ENCODE results near the gene CDK19.
"Not testable (repeated sequence)": the region's sequence is repeated elsewhere in the genome, so short reads cannot be mapped to it uniquely, and the experiment has no call there.

CDK19 gene

DNA sequence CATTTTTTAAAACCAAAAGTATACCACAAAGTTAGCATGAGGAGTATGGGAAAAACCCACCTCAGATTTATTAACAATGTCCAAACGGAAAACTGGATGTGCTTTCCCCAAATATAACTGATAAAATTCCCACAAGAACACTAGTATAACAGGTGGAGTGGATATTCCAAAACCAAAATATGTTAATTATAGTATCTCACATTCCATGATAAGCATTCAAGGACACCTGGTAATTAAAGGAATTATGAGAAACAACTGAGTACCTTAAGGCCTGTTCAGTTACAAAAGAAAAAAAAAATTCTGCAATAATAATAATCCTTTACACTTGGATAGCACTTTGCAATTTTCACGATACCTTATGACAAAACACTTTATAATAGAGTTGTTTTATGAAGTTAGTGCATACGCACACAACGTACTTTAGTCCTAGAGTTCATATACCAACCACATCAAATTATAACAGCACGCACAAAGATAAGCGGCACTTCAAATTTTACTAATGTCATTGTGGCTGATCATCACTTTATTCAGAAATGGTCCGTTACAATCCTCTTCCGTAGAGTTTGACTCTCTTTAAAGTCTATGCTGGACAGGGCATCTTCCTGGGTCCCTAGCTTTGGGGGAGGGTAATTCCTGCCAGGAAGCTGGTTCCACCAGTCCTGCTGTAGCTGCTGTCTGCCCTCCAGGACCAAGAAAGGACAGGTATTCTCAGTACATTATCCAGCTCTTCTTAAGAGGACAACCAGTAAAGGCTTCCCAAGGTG is 1.7 kb downstream of the CDK19 start:
- DNase-seq (ENCODE audit: low read depth): no peak

DNA sequence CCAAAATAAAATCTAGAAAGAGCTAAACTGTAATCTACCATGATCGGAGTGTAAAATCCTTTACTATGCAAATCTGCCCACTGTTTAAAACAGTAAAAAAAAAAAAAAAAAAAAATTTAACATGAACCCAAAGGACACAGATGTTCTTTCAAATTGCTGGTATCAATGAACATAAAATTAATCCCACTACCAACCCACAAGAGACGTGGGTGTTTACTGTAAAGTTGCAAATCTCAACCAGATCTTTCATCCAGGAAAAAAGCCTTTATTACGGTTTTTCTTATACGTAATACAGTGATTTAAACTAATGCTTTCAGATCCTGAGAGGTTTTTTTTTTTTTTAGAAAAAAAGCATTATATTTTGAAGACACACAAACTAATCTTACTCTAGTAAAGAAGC is 2.5 kb downstream of the CDK19 start:
- no peak for DNase-seq (ENCODE audit: low read depth)

- no peak for DNase-seq (ENCODE audit: low read depth)
These were observed 4.2 kb downstream of the CDK19 start for GRCh38 chr6:110810896-110811586.

- DNase-seq (ENCODE audit: low read depth): no peak
These were observed 5.5 kb downstream of the CDK19 start for GRCh38 chr6:110809792-110810191.

GRCh38 chr6:110802175-110802574 is 13.1 kb downstream of the CDK19 start:
- DNase-seq (ENCODE audit: low read depth): not testable (repeated sequence)

- DNase-seq (ENCODE audit: low read depth): no peak
These were observed 14.5 kb downstream of the CDK19 start for GRCh38 chr6:110800839-110801196.

DNA sequence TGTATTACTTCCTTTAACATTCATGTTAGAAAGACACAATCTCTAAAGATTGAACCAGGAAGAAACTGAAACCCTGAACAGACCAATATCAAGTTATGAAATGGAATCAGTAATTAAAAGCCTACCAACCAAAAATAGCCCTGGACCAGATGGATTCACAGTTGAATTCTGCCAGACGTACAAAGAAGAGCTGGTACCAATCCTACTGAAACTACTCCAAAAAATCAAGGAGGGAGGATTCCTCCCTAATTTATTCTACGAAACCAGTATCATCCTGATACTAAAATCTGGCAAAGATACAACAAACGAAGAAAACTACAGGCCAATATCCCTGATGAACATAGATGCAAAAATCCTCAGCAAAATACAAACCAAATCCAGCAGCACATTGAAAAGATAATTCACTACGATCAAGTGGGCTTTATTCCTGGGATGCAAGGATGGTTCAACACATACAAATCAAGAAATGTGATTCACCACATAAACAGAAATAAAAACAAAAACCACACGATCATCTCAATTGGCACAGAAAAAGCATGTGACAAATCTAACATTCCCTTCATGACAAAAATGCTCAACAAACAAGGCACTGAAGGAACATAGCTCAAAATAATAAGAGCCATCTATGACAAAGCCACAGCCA is 15.0 kb downstream of the CDK19 start:
- no peak for DNase-seq (ENCODE audit: low read depth)

DNA sequence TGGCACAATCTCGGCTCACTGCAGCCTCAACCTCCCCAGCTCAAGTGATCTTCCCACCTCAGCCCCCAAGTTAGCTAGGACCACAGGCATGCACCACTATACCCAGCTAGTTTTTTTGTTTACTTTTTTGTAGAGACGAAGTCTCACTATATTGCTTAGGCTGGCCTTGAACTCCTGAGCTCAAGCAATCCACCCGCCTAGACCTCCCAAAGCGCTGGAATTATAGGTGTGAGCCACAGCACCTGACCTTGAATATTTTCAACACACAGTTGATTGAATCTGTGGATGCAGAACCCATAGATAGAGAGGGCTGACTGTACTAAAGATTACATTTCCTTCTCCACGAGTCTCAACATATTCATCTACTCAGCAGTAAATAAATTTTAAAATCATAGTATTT is 15.6 kb downstream of the CDK19 start:
- DNase-seq (ENCODE audit: low read depth): no peak

DNA sequence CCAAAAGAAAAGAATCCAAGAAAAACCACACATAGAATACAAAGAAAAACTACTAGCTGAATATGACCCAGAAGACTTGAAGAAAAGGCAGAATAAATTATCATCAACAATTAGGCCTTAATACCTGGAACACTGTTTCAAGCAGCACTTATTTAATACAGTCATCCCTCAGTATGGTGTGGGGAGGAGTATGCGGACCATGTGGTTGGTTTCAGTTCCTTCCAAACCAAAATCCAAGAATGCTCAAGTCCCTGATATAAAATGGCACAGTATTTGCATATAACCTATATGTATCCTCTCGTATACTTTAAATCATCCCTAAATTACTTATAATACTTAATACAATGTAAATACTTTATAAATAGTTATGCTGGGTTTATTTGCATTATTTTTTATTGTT is 16.1 kb downstream of the CDK19 start:
- DNase-seq (ENCODE audit: low read depth): no peak

DNA sequence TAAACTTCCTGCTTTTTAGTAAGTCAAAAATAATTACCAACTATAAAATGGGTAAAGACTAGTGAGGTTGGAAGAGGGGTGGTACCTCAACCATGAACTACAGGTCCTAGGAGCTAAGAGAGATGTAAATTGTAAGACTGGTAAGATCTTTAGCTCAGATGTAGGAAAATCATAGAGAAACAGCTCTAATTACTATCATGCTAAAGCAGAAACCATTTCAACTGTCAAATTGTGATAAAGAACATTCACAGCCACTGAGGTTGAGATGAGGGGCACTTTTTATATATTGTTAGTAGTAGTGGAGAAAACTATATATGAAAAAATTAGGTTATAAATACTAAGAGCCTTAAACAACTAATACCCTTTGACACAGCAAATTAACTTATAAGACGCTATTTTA is 20.0 kb downstream of the CDK19 start:
- no peak for DNase-seq (ENCODE audit: low read depth)

DNA sequence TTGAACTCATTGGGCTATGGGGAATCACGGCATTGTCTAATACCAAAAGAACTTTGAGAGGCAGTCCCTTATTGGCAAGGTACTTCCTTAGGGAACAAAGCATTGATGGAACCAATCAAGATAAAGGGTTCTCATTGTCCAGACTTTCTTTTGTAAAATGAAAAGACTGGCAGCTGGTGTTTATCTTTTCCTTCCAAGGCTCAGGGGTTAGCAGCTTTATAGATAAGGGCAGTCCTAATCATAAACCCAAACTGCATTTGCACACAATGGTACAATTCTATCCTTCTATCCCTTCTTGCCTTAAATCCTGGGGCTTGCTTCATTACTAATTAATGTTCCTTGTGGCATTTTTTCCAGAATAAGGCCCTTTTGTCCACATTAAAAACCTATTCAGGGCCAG is 28.6 kb downstream of the CDK19 start:
- DNase-seq (ENCODE audit: low read depth): no peak

DNA sequence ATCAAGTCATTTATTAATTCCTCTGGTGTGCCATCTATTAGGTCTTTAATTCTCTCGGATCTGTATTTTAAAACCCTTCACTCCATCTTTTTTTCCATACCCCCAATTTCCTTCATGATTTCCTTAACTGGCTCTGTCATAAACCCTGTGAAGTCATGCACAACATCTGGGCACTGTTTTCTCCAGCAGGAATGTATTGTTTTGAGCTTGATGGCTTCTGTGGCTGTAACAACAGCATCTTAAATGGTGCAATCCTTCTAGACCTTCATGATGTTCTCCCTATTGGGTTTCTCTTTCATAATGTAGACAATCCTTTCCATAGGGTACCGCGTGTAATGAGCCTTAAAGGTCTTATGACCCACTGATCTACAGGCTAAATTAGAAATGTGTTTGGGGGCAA is 29.0 kb downstream of the CDK19 start:
- no peak for DNase-seq (ENCODE audit: low read depth)

- DNase-seq (ENCODE audit: low read depth): no peak
These were observed 30.7 kb downstream of the CDK19 start for GRCh38 chr6:110784610-110784979.

DNA sequence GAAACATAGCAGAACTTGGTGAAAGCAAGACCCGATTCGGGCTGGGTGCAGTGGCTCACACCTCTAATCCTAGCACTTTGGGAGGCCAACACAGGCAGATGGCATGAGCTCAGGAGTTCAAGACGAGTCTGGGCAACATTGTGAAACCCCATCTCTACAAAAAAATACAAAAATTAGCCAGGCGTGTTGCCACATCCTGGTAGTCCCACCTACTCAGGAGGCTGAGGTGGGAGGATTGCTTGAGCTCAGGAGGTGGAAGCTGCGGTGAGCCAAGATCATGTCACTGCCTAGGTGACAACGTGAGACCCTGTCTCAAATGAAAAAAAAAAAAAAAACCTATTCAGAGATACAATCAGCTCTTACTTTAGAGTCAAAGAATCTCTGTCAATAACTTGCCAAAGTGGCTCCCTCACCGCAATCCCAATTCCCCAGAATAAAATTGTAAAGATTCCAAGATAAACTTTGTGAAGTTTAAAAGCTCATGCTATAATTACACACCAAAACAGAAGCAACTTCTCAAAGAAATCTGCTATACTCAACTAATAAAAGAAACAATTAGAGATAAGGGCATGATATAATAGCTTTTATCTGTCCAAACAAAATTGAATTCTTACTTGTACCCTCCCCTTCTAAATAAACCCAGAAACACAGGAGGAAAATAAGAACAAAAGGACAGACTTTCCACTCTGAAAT is 33.6 kb downstream of the CDK19 start:
- no peak for DNase-seq (ENCODE audit: low read depth)

DNA sequence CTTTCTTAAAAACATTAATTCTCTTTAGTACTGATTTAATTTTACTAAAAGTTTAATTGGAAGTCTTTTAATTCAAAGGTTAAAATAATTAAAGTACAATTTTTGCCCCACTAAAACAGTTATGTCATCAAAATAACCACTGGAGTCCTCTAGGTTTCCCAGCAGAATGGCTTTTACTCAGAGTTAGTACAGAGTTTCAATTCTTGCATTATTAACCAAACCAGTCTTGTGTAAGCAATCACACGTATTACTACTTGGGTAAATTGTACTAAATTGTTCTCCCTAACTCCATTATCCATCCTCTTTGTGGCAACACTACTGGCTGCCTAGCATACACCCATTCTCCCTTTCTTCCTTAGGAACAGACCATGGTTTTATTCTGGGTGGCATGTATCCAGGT is 36.9 kb downstream of the CDK19 start:
- DNase-seq (ENCODE audit: low read depth): no peak

GRCh38 chr6:110777636-110778035 is 37.6 kb downstream of the CDK19 start:
- no peak for DNase-seq (ENCODE audit: low read depth)

- no peak for DNase-seq (ENCODE audit: low read depth)
These were observed 38.9 kb downstream of the CDK19 start for GRCh38 chr6:110776413-110776812.

- no peak for DNase-seq (ENCODE audit: low read depth)
These were observed 45.3 kb downstream of the CDK19 start for GRCh38 chr6:110769923-110770322.

- no peak for DNase-seq (ENCODE audit: low read depth)
These were observed 47.2 kb downstream of the CDK19 start for GRCh38 chr6:110768057-110768456.

- DNase-seq (ENCODE audit: low read depth): no peak
These were observed 53.9 kb downstream of the CDK19 start for GRCh38 chr6:110761371-110761770.

- DNase-seq (ENCODE audit: low read depth): no peak
These were observed 54.7 kb downstream of the CDK19 start for GRCh38 chr6:110760589-110760988.

- DNase-seq (ENCODE audit: low read depth): not testable (repeated sequence)
These were observed 55.2 kb downstream of the CDK19 start for GRCh38 chr6:110760098-110760497.

- no peak for DNase-seq (ENCODE audit: low read depth)
These were observed 57.3 kb downstream of the CDK19 start for GRCh38 chr6:110757926-110758325.

Data from activated T-helper 9 cell treated with anti-CD3 and anti-CD28 coated beads, Interleukin-2, amount 50 U/mL, for 16 hours (primary cell).